ENCODE measurements around the gene SRD5A1.
"Not testable (repeated sequence)": the region's sequence is repeated elsewhere in the genome, so short reads cannot be mapped to it uniquely, and the experiment has no call there.

SRD5A1 gene

DNA sequence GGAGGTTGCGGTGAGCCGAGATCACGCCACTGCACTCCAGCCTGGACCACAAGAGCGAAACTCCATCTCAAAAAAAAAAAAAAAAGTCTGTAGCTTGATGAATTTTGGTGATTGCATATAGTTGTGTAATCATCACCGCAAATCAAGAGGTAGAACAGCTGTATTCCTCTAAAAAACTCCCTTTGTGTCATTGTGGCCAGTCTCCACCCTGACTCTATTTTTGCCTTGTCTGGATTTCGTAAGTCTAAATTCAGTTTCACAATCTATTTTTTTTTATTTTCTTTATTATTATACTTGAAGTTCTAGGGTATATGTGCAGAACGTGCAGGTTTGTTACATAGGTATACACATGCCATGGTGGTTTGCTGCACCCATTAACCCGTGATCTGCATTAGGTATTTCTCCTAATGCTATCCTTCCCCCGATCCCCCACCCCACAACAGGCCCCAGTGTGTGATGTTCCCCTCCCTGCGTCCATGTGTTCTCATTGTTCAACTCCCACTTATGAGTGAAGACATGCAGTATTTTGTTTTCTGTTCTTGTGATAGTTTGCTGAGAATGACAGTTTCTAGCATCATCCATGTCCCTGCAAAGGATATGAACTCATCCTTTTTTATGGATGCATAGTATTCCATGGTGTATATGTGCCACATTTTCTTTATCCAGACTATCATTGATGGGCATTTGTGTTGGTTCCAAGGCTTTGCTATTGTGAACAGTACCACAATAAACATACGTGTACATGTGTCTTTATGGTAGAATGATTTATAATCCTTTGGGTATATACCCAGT lies 12.5 kb downstream of the SRD5A1 start:
- not testable (repeated sequence) for DNase-seq (ENCODE audit: low spot score)

DNA sequence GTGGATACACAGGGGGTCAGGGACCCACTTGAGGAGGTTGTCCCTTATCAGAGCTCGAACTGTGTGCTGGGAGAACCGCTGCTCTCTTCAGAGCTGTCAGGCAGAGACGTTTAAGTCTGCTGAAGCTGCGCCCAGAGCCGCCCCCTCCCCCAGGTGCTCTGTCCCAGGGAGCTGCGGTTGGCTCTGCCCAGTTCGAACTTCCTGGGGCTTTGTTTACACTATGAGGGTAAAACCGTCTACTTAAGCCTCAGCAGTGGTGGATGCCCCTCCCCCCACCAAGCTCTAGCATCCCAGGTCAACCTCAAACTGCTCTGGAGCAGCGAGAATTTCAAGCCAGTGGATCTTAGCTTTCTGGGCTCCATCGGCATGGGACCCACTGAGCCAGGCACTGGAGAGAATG lies 15.9 kb downstream of the SRD5A1 start:
- DNase-seq (ENCODE audit: low spot score), result no peak

DNA sequence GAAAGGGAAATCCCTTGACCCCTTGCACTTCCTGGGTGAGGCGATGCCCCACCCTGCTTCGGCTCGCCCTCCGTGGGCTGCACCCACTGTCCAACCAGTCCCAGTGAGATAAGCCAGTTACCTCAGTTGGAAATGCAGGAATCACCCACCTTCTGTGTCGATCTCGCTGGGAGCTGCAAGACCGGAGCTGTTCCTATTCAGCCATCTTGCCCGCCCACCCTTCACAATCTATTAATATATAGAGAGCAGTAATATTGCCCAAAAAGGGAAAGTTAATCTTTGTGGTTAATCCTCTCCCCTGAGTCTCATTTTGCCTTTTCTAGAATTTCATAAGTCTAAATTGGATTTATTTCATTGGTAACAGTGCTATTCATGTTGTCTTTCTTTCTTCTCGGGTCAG lies 16.4 kb downstream of the SRD5A1 start:
- DNase-seq (ENCODE audit: low spot score), result no peak

DNA sequence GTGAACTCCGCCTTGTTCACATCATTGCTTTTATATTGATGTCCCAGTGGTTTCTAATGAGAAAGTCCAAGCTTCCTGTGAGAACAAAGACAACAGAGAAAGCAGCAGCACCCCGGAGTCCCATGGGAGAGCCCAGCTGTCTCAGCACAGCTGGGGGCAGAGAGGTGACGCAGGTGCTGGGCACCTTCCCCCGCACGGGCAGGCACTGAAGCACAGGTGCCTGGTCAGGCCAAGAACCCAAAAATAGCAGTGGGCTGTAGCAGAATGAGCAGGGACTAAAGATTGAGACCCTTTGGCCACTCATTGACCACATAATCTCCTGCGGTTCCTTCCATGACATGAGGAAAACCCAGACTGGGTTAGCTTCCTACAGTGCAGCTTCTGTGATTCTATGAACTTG lies 18.8 kb downstream of the SRD5A1 start:
- DNase-seq (ENCODE audit: low spot score), result no peak

DNA sequence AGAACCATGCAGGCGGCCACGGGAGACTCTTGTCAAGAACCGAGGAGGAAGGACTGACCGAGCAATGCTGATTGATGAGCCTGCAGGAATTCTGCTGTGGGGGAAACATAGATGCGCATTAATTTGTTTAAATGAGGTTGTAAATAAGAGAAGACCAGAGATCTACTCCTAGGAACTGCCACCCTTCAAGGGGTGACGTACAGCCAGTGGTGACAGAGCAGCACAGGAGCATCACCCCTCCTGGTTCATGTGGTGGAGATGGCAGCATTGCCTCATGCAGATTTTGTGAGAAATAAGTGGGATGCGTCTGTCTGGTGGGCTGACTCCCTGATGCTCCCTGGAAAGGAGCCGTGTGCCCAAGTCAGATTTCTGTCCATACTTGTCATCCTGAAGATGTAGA lies 22.2 kb downstream of the SRD5A1 start:
- DNase-seq (ENCODE audit: low spot score), result no peak

DNA sequence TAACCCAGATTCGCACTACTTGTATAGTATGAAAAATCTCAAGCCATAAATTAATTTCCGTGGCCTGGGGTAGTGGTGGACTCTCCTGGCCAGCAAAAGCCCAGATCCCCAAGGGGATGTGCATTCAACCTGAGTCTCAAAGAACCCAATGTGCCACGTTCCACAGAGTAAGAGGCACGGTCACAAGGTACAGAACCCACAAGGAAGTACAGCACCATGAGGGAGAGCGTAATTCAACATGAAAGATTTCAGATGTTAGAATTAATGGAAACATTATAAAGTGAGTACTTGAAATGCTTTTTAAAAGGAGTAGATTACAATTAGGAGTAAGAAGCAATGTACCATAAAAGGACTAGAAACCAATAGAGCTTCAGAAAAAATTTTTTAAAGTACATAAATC lies 23.4 kb downstream of the SRD5A1 start:
- DNase-seq (ENCODE audit: low spot score), result no peak

DNA sequence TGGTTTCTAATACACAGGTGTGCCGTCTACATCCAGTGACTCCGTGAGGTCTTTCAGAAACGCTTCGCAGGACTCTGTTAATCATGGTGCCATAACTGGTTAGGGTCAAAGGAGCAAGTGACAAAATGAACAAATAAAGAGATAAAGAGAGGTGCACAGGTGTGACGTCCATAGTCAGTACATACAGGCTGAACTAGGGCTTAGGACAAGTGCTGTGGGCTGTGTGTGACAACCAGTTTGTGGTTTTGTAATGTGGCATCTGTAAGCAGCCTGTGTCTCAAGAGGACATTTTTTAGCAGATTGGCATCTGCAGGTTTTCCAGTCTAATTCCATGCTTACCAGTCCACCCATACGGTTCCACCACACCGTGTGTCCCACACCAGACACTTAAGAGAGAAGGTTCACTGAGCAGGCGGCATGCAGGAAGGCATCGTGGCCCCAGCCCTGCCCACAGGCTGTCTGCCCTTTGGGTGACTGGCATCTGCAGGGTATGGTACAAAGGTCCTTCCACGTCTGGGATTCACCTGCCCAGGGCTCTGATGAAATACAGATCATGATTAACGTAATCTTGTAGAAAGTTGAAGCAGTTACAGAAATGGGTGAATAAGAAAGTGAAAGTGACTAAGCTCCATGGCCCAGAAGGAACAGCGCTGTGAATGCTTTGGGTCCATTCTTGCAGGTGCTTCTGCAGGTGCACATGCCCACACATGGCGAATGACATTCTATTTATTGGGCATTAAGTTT lies 26.9 kb downstream of the SRD5A1 start:
- DNase-seq (ENCODE audit: low spot score), result no peak

DNA sequence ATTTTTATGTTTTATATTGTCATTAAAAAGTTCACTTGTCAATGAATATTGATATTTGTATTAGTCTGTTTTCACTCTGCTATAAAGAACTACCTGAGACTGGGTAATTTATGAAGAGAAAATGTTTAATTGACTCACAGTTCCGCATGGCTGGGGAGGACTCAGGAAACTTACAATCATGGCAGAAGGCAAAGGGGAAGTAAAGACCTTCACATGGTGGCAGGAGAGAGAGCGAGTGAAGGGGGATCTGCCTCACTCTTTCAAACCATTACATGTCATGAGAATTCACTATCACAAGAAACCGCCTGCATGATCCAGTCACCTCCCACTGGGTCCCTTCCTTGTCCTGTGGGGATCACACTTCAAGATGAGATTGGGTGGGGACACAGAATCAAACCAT lies 27.4 kb downstream of the SRD5A1 start:
- no peak for DNase-seq (ENCODE audit: low spot score)

DNA sequence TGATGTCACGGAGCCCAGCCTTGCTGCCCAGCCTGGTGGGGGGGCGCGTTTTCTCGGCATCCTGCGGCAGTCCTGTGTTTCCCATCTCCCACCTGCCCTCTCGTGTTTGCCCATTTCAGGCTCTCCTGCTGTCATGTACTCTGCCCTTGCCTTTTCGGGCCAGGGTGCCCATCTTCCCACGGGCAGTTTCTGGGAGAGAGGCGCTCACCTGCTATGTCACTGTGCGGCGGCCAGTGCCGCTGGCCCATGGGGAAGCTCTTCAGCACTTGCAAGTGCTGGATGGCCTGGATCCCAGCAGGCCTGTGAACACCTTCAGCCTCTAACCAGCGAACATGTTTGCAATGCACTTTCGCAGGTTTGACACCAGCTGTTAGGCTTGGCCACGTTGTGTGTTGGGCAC lies 33.5 kb downstream of the SRD5A1 start:
- no peak for DNase-seq (ENCODE audit: low spot score)

DNA sequence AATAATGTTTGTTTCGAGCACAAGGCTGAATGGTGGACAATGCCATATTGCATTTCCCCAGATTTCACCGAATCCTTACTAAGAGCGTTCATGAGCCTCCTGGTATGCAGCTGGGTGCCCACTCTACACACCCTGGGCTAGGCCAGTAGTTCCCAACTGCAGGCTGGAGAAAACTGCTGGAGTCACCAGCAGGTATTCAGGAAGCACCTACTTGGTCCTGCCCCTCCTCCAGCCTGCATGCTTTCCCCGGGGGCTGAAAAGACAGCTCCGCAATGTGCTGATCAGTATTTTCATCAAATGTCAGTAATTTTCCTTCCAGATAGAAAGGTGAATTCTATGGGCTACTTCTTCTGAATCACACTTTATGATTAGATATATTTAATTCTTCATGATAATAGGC lies 34.4 kb downstream of the SRD5A1 start:
- no peak for DNase-seq (ENCODE audit: low spot score)

DNA sequence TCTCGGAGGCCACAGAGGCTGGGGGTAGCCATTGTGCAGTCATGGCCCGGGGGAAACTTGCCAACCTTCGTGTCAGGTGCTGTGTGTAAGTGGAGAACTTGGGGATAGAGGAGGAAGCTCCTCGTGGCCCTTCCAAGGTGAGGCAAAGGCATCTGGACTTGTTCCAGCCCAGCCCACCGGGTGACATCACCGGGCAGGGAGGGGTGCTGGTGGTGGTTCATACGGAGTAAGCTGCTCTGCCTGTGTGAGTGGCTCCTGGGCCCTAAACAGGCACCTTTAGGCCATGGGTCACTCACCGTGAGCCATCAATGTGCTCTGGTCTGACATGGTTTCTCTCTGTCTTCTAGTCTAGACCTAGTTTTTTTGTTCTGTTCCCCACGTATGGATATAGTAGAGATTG lies 35.5 kb downstream of the SRD5A1 start:
- DNase-seq (ENCODE audit: low spot score), result not testable (repeated sequence)

DNA sequence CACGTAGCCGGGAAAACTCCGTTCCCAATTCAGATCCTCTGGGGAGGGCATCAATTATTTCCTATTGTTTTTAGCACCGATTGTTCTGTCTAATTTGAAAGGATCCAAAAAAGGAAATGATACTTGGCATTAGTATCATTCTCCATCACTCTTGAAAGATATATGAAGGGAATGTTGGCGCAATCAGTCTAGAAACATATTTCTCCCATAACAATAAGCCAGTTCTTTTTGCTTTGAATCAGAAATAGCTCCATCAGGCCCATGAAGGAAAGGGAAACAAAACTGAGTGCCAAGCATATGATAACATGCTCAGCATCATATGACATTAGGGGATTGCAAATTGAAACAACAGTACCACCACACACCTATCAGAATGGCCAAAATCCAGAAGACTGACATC lies 39.8 kb downstream of the SRD5A1 start:
- no peak for DNase-seq (ENCODE audit: low spot score)

DNA sequence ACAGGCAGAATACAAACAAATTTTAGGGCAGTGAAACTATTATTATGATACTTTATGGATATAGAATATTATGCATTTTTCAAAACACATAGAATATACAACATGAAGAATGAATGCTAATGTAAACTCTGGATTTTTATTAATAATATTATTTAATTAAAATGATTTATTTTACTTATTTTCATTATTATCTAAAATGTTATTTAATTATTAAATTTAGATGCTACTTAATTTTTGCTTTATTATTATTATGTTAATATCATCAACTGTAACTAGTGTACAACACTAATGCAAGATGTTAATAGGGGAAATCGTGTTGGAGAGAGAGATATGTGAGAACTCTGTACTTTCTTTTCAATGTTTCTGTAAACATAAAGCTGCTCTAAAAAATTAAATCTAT lies 40.7 kb downstream of the SRD5A1 start:
- DNase-seq (ENCODE audit: low spot score), result no peak

DNA sequence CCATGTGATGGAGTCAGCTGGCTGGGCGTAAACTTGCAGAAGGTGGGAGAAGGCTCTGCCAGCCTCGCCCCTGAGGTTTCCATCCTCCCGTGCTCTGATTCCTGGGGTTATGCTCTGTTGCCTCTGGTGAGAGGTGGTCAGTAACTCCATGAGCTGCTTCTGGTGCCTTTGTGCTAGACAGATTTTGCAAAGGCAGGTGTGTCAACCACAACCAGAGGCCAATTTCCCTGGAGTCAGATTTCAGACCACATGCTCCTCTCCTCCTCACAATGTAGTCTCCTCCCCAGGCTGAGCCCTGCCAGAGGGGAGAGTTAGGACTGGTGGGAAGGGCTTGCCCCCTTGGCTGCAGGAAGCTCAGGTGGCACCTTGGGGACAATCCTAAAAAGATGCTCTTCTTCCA lies 41.2 kb downstream of the SRD5A1 start:
- DNase-seq (ENCODE audit: low spot score), result no peak

DNA sequence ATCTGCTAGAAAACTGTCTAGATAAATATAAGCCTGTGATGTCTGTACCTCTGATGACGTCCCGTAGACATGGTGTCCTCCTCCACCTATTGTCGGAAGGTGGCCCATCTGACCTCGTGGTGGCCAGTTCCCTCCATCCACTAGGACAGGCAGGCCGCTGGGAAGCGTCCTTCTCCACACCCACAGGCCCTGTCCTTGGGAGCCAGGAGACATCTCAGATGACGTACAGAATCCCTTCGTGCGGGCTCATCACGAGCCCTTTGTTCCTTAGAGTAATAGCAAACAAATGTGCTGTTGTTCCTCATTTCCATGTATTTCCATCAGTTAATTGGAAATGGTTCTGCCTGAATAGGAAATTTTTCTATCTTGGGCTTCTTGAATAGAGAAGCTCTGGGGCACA lies 41.6 kb downstream of the SRD5A1 start:
- no peak for DNase-seq (ENCODE audit: low spot score)

DNA sequence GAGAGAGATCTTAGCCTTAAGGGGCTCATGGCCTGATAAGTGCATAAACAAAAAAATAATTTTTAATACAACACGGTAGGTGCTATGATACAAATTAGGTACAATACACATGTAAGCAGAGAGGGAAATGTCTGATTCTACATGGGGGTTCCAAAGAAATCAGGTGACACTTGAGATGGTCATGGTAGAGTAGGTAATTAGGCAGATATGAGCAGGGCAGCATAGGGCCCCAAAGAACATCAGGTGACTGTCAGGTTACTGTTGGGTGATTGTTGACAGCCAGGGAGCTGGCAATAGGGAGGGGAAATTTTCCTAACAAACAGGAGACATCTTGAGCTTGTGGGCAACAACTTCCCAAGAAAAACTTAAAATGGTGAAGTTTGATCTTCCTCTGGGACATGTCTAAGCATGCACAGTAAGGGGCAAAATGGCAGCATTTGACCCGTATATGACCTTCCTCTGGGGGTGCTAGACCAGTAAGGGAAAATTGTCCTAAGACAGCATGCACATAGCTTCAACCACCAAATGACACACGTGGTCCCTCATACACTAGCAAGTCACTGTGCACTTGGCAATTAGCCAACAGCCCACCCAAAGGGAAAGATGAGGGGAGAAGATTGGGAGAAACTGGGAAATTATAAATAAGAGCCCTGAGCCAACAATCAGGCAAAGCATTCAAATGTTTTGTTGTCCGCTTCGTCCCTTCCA lies 42.7 kb downstream of the SRD5A1 start:
- DNase-seq (ENCODE audit: low spot score), result no peak

DNA sequence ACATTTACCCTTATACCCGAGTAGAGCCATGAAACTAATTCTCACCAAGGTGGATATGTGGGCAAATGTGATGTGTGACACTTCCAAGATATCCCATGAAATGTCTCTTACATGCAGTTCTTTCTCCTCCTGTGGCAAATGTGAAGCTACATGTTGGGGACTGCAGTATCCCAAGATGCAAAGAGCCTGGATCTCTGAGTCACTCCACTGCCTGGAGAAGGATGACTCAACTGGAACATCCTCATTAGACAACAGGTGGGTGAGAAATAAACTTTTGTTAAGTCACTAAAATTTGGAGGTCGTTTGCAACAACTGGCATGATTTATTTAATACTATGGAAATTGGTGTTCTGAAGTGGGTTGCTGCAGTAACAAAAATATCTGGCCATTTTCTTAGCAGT lies 43.5 kb downstream of the SRD5A1 start:
- no peak for DNase-seq (ENCODE audit: low spot score)

DNA sequence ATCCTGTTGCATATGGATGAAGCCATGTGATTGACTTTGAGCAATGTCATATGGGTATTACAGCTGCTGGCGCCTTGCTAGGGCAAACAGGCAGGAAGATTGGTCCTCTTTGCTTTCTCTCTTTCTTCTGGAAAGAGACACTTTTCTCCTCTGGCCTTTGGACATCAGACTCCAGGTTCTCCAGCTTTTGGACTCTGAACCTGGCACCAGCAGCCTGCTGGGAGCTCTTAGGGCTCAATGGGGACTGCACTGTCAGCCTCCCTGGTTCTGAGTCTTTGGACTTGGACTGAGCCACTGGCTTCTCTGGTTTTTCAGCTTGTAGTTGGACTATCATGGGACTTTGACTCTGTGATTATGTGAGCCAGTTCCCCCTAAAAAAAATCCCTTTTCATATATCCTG lies 45.1 kb downstream of the SRD5A1 start:
- DNase-seq (ENCODE audit: low spot score), result no peak

DNA sequence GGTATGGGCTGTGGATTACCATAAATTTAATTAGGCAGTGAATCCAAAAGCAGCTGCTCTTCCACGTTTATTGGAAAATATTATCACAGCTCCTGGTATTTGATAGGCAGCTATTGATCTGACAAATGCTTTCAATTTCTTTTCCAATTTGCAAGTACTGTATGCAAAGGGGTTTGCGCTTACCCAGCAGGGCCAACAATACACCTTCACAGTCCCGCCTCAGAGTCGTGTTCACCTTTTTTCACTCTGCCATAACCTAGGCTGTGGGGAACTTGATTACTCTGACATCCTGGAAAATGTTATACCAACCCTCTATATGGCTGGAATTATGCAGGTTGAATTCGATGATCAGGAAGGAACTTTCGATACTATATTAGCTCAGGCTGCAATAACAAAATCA lies 47.7 kb downstream of the SRD5A1 start:
- DNase-seq (ENCODE audit: low spot score), result no peak

DNA sequence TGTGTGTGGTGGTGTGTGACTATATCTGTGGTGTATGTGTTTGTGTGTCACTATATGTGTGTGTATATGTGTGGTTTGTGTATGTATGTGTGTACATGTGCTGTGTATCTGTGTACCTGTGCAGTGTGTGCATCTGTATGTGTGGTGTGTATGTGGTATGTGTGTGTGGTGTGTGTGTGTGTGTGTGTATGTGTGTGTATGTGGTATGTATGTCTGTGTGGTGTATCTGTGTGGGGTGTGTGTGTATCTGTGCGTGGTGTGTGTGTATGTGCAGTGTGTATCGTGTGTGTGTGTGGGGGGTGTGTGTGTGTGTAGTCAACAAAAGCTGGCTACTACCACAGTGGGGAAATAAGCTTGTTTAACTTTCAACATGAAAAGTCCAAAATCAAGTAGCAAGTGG lies 48.4 kb downstream of the SRD5A1 start:
- no peak for DNase-seq (ENCODE audit: low spot score)

DNA sequence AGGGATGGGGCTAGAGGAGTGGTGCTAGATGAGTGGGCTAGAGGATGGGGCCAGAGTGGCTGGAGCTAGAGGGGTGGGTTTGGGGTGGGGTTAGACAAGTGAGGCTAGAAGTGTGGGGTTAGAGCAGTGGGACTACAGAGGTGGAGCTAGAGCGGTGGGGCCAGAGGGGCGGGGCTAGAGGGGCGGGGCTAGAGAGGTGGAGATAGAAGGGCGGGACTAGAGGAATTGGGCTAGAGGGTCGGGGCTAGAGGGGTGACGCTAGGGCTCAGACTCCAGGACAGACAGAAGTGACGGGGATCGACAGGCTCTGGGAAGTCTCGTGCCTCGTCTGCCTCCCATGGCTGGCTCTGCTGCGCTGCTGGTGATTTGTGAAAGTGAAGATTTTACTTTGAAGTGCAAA lies 49.0 kb downstream of the SRD5A1 start:
- no peak for DNase-seq (ENCODE audit: low spot score)

DNA sequence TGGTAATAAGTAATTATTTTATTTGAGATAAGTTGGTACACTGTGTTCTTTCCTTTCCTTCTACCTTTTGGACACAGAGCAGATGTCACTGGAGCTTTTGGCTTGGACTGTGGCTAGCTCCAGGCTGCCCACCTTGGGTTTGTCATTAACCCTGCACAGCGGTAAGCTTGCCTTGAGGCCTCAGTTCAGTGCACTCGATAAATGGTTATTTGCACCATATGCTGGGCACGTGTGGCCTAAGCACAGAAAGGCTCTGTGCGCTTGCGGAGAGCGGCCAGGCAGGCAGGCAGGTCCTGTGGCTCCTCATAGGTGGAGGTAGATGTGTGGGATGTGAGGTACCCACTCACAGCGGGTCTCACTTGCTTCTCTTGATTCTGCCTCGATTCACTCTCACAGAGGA lies 50.0 kb downstream of the SRD5A1 start:
- DNase-seq (ENCODE audit: low spot score), result no peak

DNA sequence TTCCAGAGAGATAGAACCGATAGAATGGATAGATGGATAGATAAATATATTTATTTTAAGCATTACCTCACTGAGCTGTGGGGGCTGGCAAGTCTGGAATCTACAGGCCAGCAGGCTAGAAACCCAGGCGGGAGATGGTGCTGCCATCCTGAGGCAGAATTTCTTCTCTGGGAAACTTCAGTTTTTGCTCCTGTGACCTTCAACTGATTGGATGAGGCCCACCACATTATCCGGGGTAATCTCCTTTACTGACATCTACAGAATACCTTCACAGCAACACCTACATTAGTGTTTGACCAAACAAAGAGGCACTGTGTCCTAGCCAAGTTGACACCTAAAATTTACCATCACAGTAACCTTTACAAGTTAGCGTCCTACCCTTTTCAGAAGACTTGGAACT lies 50.8 kb downstream of the SRD5A1 start:
- no peak for DNase-seq (ENCODE audit: low spot score)

Measured in COLO829 (cell line).